ENCODE results near the gene RAB44.

The RAB44 gene

DNA sequence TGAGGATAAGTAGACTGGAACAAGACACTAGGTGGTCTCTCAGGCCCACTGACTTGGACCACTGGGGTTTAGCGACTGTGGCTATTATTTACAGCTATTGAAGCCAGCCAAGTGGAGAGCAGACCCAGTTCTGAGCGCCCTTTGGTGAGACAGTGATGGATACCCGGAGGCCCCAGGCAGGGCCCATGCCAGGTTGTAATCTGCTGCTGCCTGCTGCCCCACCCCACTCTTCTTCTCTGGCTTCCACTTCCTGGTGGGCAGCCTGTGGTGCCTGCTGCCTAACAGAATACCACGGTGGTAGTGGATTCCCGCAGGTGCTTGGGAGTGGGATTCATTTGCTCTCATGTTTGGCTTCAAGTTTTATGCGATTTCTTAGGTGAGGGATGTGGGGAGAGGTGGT is 570 bp downstream of the RAB44 start:
- no peak overlapping the region for H3K4me3 ChIP-seq (replicated peaks; ENCODE audit: low read depth, low read length)
- no peak for DNase-seq (ENCODE audit: low read depth)
- TF ChIP-seq, protein P1, sequence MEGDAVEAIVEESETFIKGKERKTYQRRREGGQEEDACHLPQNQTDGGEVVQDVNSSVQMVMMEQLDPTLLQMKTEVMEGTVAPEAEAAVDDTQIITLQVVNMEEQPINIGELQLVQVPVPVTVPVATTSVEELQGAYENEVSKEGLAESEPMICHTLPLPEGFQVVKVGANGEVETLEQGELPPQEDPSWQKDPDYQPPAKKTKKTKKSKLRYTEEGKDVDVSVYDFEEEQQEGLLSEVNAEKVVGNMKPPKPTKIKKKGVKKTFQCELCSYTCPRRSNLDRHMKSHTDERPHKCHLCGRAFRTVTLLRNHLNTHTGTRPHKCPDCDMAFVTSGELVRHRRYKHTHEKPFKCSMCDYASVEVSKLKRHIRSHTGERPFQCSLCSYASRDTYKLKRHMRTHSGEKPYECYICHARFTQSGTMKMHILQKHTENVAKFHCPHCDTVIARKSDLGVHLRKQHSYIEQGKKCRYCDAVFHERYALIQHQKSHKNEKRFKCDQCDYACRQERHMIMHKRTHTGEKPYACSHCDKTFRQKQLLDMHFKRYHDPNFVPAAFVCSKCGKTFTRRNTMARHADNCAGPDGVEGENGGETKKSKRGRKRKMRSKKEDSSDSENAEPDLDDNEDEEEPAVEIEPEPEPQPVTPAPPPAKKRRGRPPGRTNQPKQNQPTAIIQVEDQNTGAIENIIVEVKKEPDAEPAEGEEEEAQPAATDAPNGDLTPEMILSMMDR (IDR thresholded peaks at IDR 0.05; ENCODE audit: low read length, missing control alignments): no peak

DNA sequence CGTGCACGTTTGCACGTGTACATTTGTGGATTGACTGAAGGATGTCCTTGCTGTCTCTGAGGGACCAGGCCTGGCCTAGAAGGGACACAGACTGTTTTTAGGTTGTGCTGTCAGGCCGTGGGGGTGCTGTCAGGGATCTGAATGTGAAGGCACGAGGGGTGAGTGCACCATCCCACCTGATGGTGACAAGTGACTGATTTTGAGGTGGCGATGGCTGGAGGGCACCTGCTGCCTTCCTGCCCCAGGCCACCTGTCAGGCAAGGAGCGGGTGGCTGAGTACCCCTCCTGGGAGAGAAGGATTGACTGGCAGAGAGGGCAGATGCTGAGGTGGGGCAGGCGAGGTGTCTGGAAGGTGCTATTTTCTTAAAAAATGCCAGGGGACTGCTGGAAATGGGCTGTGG is 1.2 kb downstream of the RAB44 start:
- TF ChIP-seq, protein P1 (IDR thresholded peaks at IDR 0.05; ENCODE audit: low read length, missing control alignments): no peak
- DNase-seq (ENCODE audit: low read depth): no peak

DNA sequence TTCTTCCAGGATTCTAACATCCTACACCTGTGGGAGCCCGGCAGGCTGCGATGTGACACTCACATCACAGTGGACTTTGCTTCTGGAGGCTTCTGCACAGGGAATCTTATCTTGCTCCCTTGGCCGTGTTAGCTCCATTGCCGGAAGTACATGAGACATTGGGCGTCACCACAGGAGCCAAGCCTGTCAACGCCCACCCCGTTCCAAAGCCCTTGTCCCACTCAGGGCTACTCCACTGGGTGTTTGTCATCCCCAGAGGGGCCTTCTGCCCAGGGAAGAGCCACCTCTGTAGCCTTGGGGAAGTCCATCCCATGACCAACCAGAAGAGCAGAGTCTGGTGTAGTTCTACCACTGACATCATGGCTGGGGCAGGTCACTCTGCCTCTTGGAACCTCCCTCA is 1.7 kb downstream of the RAB44 start:
- no peak for DNase-seq (ENCODE audit: low read depth)
- TF ChIP-seq, protein P1 (IDR thresholded peaks at IDR 0.05; ENCODE audit: low read length, missing control alignments): no peak
- no peak overlapping the region for H3K4me3 ChIP-seq (replicated peaks; ENCODE audit: low read depth, low read length)

More for the DNA sequence above, 1.2 kb downstream of the RAB44 start:
- no peak overlapping the region for H3K4me3 ChIP-seq (replicated peaks; ENCODE audit: low read depth, low read length)

DNA sequence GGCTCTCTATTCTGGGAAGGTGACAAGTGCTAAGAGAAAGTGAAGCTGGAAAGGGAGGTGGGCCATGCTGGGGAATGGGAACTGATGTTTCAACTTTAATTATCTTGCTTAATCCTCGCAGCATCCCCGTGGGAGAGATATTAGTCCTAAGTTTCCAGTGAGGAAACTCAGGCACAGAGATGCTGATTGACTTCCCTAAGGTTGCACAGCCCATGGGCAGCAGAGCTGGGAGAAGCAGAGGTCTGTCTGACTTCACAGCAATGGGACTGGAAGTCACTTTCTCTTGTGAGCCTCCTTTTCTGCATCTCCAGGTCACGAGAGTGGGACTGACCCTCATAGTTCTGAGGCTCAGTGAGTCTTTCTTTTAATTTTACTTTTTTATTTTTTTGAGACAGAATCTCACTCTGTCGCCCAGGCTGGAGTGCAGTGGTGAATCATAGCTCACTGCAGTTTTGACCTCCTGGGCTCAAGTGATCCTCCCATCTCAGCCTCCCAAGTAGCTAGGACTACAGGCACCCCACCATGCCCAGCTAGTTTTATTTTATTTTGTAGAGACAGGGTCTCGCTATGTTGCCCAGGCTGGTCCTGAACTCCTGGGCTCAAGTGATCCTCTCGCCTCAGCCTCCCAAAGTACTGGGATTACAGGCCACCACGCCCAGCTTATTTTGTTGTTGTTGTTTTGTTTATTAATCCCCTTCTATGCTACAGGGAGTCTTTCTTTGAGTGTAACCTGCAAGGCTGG is 2.6 kb downstream of the RAB44 start:
- TF ChIP-seq, protein P1 (IDR thresholded peaks at IDR 0.05; ENCODE audit: low read length, missing control alignments): no peak
- no peak for DNase-seq (ENCODE audit: low read depth)
- H3K4me3 ChIP-seq (replicated peaks; ENCODE audit: low read depth, low read length): no peak overlapping the region

DNA sequence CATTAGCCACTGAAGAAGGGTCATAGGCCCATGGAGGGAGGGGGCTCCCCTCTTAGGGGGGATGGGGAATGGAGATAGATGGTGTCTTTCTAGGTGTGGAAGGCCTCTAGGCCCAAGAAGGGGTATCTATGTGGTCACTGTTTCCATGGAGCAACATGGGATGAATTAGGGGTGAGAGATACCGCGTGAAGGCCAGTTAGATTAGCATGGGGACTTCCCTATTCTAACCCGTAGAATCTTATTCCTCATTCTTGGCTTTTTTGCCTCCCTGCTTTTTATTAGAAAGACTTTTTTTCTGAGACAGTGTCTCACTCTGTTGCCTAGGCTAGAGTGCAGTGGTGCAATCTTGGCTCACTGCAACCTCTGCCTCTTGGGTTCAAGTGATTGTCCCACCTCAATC is 3.2 kb downstream of the RAB44 start:
- no peak overlapping the region for H3K4me3 ChIP-seq (replicated peaks; ENCODE audit: low read depth, low read length)

DNA sequence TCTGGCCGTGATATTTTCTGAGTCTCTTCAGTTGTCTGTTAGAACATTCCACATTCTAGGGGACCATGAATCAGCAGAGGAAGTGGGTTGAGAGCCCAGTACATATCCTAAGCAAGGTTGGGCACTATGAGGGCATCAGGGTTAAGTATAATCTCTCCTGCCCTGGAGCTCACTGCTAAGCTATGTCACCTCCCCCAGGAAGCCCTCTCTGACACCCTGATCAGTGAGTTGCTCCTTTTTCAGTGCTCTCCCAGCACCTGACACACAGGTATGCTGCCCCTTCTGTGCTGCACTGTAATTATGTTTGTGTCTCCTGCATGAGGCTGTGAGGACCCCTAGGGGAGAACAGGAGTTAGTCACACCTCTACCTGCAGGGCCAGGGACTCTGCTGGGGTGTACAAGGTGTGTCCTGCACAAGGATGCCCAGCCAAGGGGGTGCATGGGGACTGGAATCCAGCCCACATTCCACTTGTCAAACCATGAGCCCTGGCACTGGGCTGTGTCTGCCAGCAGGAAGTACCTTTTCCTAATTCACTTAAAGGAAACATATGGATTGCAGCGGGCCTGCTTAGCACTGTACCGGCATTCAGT is 3.9 kb downstream of the RAB44 start:
- DNase-seq (ENCODE audit: low read depth): no peak

More for the DNA sequence above, 3.2 kb downstream of the RAB44 start:
- TF ChIP-seq, protein P1 (IDR thresholded peaks at IDR 0.05; ENCODE audit: low read length, missing control alignments): no peak
- no peak for DNase-seq (ENCODE audit: low read depth)

More for the DNA sequence above, 3.9 kb downstream of the RAB44 start:
- no peak overlapping the region for H3K4me3 ChIP-seq (replicated peaks; ENCODE audit: low read depth, low read length)
- TF ChIP-seq, protein P1 (IDR thresholded peaks at IDR 0.05; ENCODE audit: low read length, missing control alignments): no peak
